ENCODE results near the gene PRIMPOL. TPM values are rescaled to one million over a fixed set of nuclear protein-coding genes. Genes with fewer than 3 reads are reported as not detected.

PRIMPOL gene
- total RNA-seq, 1 donor from 2014 or later, result 12.8 TPM

- peaks cover 9% of the 10 kb centered on the region for H3K4me1 Mint-ChIP-seq (ENCODE audit: low read depth, unreplicated experiment)
- no peak overlapping the region for H3K4me3 Mint-ChIP-seq (ENCODE audit: unreplicated experiment)
- no peak overlapping the region for H3K27ac Mint-ChIP-seq (ENCODE audit: unreplicated experiment)
- DNase-seq, result no peak
- no peaks in the 10 kb centered on the region for H3K36me3 Mint-ChIP-seq (ENCODE audit: unreplicated experiment)
- H3K27me3 Mint-ChIP-seq (ENCODE audit: unreplicated experiment), result no peaks in the 10 kb centered on the region
- no peak for TF ChIP-seq CTCF (IDR thresholded peaks at IDR 0.05; ENCODE audit: partially characterized antibody, unreplicated experiment)
- H3K9me3 Mint-ChIP-seq (ENCODE audit: unreplicated experiment), result peaks cover 1% of the 10 kb centered on the region
These were observed 14.2 kb upstream of the PRIMPOL start for GRCh38 chr4:184635381-184635780.

- Mint-ChIP-seq H3K27ac (ENCODE audit: unreplicated experiment) (no peak overlapping the region), H3K4me1 (ENCODE audit: low read depth, unreplicated experiment) (peaks cover 15% of the 10 kb centered on the region), H3K27me3 (ENCODE audit: unreplicated experiment) (no peaks in the 10 kb centered on the region), H3K36me3 (ENCODE audit: unreplicated experiment) (no peaks in the 10 kb centered on the region), H3K9me3 (ENCODE audit: unreplicated experiment) (peaks cover 1% of the 10 kb centered on the region), H3K4me3 (ENCODE audit: unreplicated experiment) (no peak overlapping the region)
- TF ChIP-seq CTCF (IDR thresholded peaks at IDR 0.05; ENCODE audit: partially characterized antibody, unreplicated experiment), result no peak
- DNase-seq, result no peak
These were observed 13.4 kb upstream of the PRIMPOL start for GRCh38 chr4:184636144-184636543.

- Mint-ChIP-seq H3K4me1 (ENCODE audit: low read depth, unreplicated experiment) (peaks cover 22% of the 10 kb centered on the region), H3K9me3 (ENCODE audit: unreplicated experiment) (peaks cover 7% of the 10 kb centered on the region), H3K27me3 (ENCODE audit: unreplicated experiment) (no peaks in the 10 kb centered on the region), H3K27ac (ENCODE audit: unreplicated experiment) (no peak overlapping the region), H3K36me3 (ENCODE audit: unreplicated experiment) (no peaks in the 10 kb centered on the region), H3K4me3 (ENCODE audit: unreplicated experiment) (no peak overlapping the region)
- no peak for TF ChIP-seq CTCF (IDR thresholded peaks at IDR 0.05; ENCODE audit: partially characterized antibody, unreplicated experiment)
- DNase-seq, result no peak
These were observed 12.6 kb upstream of the PRIMPOL start for GRCh38 chr4:184636897-184637296.

GRCh38 chr4:184641022-184641421 lies 8.5 kb upstream of the PRIMPOL start:
- peaks cover 9% of the 10 kb centered on the region for H3K9me3 Mint-ChIP-seq (ENCODE audit: unreplicated experiment)
- no peaks in the 10 kb centered on the region for H3K36me3 Mint-ChIP-seq (ENCODE audit: unreplicated experiment)
- peak overlapping the region; percentile 79 for H3K4me3 Mint-ChIP-seq (ENCODE audit: unreplicated experiment)
- TF ChIP-seq CTCF (IDR thresholded peaks at IDR 0.05; ENCODE audit: partially characterized antibody, unreplicated experiment), result no peak
- peak overlapping the region; percentile 89 for H3K27ac Mint-ChIP-seq (ENCODE audit: unreplicated experiment)
- H3K4me1 Mint-ChIP-seq (ENCODE audit: low read depth, unreplicated experiment), result peaks cover 38% of the 10 kb centered on the region
- H3K27me3 Mint-ChIP-seq (ENCODE audit: unreplicated experiment), result peaks cover 2% of the 10 kb centered on the region
- no peak for DNase-seq

DNA sequence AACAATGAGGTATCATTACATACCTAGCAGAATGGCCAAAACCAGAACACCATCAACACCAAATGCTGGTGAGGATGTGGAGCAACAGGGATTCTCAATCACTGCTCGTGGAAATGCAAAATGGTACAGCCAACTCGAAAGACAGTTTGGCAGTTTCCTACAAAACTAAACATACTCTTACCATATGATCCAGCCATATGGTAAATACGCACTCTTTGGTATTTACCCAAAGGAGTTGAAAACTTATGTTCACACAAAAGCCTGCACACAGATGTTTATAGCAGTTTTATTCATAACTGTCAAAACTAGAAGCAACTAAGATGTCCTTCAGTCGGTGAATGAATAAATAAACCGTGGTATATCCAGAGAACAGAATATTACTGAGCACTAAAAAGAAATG lies 8.1 kb upstream of the PRIMPOL start:
- peaks cover 12% of the 10 kb centered on the region for H3K9me3 Mint-ChIP-seq (ENCODE audit: unreplicated experiment)
- H3K4me3 Mint-ChIP-seq (ENCODE audit: unreplicated experiment), result peak overlapping the region; percentile 79
- H3K4me1 Mint-ChIP-seq (ENCODE audit: low read depth, unreplicated experiment), result peaks cover 39% of the 10 kb centered on the region
- H3K27ac Mint-ChIP-seq (ENCODE audit: unreplicated experiment), result peak overlapping the region; percentile 89
- peaks cover 2% of the 10 kb centered on the region for H3K27me3 Mint-ChIP-seq (ENCODE audit: unreplicated experiment)
- no peaks in the 10 kb centered on the region for H3K36me3 Mint-ChIP-seq (ENCODE audit: unreplicated experiment)
- no peak for TF ChIP-seq CTCF (IDR thresholded peaks at IDR 0.05; ENCODE audit: partially characterized antibody, unreplicated experiment)
- DNase-seq, result no peak

Data from glutamatergic neuron (in vitro differentiated cells).